CD4-positive, alpha-beta T cell treated with Interleukin-6 at 100 ng/mL for 8 hours (primary cell): ENCODE data around the gene NCAPD2.
A peak's percentile ranks its signal among the peaks of the same experiment; 100 is the strongest.

Source experiments
- DNase-seq: peaks from one replicate; pipeline ENCODE4 v3.0.0-alpha.2; 2020; ENCODE audit warnings: mixed read lengths, low spot score

NCAPD2 gene, protein sequence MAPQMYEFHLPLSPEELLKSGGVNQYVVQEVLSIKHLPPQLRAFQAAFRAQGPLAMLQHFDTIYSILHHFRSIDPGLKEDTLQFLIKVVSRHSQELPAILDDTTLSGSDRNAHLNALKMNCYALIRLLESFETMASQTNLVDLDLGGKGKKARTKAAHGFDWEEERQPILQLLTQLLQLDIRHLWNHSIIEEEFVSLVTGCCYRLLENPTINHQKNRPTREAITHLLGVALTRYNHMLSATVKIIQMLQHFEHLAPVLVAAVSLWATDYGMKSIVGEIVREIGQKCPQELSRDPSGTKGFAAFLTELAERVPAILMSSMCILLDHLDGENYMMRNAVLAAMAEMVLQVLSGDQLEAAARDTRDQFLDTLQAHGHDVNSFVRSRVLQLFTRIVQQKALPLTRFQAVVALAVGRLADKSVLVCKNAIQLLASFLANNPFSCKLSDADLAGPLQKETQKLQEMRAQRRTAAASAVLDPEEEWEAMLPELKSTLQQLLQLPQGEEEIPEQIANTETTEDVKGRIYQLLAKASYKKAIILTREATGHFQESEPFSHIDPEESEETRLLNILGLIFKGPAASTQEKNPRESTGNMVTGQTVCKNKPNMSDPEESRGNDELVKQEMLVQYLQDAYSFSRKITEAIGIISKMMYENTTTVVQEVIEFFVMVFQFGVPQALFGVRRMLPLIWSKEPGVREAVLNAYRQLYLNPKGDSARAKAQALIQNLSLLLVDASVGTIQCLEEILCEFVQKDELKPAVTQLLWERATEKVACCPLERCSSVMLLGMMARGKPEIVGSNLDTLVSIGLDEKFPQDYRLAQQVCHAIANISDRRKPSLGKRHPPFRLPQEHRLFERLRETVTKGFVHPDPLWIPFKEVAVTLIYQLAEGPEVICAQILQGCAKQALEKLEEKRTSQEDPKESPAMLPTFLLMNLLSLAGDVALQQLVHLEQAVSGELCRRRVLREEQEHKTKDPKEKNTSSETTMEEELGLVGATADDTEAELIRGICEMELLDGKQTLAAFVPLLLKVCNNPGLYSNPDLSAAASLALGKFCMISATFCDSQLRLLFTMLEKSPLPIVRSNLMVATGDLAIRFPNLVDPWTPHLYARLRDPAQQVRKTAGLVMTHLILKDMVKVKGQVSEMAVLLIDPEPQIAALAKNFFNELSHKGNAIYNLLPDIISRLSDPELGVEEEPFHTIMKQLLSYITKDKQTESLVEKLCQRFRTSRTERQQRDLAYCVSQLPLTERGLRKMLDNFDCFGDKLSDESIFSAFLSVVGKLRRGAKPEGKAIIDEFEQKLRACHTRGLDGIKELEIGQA (N-terminal part only)

DNA sequence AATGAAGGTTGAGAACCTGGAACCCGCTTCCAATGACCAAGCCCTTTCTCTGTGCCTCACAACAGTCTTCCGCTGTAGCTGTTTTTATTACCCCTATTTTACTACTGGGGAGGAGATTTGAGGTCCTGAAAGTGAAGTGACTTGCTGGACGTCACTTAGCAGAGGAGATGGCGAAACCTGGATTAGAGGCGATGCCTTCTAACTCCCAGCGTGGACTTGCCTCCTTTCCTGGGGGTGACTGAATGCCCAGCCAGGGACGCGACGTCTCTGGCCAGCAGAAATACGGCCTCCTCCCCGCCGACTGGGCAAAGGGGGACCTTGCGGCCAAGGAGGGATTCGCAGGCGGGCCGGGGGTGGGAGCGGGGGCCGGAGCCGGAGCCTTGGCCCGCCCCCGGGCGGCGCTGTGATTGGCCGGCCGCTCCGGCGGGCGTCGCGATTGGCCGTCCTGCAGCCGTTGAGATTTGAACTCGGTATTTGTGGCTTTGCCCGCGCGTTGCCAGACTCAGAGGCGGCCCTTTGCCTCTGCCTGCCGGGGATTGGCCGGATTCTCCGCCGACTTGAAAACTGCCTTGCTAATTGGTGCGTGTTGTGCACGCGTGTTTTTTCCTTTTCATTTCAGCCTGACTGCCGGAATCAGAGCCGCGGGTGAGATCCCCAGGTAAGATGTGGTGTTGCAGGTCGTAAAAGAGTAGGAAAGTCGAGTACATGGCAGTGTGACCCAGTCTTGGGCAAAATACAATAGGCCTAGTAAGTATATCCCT lies at the start of gene NCAPD2:
TSS of gene NCAPD2 (plus strand) at position 606 of the 761 bp plus-strand sequence. CDS start 997 bp downstream, outside the sequence.
- peak; percentile 95 for DNase-seq

DNA sequence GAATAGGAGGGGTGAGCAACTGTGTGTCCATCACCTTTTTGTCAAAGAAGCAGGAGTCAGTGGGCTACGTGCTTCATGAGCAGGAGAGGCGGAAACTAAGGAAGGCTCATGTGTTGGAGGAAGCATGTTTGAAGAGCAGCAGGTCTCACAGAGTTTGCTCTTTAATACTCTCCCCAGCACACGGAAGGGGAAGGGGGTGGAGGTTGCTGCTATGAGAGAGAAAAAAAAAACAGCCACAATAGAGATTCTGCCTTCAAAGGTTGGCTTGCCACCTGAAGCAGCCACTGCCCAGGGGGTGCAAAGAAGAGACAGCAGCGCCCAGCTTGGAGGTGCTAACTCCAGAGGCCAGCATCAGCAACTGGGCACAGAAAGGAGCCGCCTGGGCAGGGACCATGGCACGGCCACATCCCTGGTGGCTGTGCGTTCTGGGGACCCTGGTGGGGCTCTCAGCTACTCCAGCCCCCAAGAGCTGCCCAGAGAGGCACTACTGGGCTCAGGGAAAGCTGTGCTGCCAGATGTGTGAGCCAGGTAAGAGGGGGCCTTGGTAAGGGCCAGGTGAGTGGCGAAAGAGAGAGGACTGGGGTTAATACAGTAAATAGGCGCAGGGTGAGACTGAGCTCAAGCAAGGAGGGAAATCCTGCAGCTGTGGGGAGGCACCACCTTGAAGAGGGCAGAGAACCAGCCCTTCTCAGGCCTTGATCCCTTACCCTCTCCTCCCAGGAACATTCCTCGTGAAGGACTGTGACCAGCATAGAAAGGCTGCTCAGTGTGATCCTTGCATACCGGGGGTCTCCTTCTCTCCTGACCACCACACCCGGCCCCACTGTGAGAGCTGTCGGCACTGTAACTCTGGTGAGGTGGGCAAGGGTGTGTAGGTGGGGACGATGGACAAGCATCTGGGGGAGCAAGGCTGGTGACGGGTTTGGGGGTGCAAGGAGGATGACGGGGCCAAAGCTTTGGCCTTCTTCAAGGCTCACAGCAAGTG lies 48.9 kb upstream of the NCAPD2 start, which contains the start of gene CD27:
TSS of gene CD27 (plus strand) at position 252 of the 985 bp plus-strand sequence. CDS start at position 393, 141 bp downstream.
- peak; percentile 67 for DNase-seq

DNA sequence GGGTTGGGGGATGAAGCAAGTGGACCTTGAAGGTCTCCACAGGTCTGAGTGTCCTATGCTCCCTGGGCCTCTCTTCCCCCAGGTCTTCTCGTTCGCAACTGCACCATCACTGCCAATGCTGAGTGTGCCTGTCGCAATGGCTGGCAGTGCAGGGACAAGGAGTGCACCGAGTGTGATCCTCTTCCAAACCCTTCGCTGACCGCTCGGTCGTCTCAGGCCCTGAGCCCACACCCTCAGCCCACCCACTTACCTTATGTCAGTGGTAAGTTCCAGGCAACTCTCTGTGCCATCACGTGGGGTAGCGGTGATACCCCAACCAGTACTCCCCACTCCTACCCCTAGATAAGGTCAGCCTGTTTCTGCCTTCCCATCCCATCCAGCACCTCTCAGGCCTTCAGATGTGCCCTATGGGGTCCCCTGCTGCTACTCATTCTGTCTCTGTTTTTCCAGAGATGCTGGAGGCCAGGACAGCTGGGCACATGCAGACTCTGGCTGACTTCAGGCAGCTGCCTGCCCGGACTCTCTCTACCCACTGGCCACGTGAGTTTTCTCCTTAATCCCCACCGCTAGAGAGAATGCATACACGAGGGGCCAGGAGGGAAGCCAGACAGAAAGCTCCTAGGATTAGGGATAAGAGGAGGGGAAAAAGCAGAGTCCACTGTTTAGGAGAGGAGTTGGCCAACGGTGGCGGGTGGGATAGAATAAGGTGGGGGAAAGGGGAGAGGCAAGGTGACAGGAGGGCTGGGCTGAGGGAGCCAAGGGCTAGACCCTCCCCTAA lies 43.6 kb upstream of the NCAPD2 start:
- DNase-seq, result no peak

DNA sequence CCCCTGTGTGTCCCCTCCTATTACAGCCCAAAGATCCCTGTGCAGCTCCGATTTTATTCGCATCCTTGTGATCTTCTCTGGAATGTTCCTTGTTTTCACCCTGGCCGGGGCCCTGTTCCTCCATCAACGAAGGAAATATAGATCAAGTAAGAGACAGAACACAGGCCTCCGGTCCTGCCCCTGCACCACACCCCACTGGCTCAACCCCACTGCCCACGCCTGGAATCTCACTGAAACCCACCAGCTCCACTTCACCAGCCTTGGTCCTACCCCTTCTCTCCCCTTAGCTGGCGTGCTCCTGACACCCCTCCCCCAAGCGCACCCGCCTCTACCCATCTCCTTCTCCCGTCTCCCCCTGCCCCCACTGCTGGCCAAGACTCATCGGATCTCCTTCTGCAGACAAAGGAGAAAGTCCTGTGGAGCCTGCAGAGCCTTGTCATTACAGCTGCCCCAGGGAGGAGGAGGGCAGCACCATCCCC lies 43.0 kb upstream of the NCAPD2 start:
- DNase-seq, result no peak

DNA sequence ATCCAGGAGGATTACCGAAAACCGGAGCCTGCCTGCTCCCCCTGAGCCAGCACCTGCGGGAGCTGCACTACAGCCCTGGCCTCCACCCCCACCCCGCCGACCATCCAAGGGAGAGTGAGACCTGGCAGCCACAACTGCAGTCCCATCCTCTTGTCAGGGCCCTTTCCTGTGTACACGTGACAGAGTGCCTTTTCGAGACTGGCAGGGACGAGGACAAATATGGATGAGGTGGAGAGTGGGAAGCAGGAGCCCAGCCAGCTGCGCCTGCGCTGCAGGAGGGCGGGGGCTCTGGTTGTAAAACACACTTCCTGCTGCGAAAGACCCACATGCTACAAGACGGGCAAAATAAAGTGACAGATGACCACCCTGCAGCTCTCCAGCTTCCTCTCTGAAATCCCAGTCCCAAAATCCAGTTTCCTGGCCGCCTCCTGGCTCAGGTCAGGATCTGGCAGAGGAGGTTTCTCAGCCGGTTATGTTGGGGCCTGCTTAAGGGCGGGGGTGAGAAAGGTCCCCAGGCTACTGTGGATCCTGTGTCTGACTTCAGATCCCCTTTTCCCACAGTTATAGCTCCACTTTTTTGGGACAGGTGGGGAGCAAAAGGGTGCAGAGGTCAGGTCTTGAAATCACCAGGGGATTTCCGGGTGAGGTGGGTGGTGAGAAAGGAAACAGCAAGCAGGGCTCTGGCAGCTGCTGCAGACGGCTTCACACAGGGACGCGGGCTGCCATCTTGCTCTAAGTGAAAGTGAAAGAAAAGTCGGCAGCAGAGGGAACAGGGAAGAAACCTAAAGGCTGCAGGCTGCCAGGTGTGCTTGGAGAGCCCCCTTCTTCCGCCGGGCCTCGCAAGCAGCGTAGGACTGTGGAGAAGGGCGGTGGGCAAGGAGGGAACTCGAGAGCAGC lies 42.3 kb upstream of the NCAPD2 start, which contains the start of gene TAPBPL:
TSS of gene TAPBPL (plus strand) at position 695 of the 897 bp plus-strand sequence. CDS start 207 bp downstream, outside the sequence.
- peak; percentile 85 for DNase-seq

DNA sequence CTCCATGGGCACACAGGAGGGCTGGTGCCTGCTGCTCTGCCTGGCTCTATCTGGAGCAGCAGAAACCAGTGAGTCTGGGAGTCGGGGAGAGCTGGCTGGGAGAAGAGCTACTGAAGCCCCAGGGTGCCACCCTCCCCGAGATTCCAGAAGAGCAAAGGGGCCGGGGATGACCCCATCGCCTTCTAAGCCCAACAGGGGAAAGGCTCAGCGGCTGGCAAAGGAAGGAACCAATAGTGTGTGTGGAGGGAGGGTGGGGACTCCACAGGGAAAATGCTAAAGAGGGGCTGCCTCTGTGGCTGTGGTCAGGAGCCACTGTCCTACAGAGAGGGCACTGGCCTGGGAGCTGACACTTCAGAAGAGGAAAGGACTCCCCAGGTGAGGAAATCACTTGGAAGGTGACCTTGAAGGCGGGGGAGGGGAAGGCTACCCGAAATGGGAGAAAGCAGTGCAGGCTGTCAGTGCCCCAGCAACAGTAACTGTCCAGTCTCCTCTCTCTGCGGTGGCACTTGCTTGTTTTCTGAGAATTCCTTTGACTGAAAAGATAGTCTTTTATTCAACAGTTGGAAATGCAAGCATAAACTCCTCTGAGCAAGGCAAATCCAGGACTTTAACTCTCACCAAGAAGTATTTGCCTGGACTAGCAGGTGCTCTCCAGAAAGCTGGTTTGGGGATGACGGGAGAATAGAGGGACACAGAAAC lies 41.5 kb upstream of the NCAPD2 start:
- DNase-seq, result no peak

DNA sequence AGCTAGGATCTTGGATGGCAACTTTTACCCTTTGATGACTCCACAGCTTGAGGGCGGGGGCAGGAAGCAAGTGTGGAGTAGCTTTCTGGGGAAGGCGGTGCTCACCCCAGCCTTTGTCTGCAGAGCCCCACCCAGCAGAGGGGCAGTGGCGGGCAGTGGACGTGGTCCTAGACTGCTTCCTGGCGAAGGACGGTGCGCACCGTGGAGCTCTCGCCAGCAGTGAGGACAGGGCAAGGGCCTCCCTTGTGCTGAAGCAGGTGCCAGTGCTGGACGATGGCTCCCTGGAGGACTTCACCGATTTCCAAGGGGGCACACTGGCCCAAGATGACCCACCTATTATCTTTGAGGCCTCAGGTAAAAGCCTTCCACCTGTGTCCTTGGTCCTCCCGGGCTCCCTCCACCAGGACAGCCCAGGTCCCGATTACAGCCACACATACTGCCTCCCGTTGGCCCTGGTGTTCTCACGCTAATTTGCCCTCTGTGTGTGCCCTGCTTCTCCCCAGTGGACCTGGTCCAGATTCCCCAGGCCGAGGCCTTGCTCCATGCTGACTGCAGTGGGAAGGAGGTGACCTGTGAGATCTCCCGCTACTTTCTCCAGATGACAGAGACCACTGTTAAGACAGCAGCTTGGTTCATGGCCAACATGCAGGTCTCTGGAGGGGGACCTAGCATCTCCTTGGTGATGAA lies 40.8 kb upstream of the NCAPD2 start:
- no peak for DNase-seq

DNA sequence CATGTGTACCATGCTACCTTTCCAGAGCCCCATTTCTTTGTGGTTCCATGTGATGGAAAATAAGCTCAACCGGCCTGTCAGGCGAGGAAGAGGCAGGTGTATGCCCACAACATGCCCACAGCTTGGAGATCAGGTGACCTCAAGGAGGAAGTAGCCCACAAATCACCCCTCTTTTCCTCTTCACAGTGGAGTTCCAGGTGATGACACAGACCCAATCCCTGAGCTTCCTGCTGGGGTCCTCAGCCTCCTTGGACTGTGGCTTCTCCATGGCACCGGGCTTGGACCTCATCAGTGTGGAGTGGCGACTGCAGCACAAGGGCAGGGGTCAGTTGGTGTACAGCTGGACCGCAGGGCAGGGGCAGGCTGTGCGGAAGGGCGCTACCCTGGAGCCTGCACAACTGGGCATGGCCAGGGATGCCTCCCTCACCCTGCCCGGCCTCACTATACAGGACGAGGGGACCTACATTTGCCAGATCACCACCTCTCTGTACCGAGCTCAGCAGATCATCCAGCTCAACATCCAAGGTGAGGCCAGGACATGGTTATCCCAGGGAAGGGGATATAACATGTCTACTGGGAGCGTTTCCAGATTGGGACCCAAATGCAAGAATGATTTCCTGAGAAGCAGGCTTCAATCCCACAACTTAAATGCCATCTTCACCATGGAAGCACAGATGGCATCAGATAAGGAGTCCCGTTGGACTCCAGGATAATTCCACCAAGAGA lies 36.5 kb upstream of the NCAPD2 start:
- no peak for DNase-seq

DNA sequence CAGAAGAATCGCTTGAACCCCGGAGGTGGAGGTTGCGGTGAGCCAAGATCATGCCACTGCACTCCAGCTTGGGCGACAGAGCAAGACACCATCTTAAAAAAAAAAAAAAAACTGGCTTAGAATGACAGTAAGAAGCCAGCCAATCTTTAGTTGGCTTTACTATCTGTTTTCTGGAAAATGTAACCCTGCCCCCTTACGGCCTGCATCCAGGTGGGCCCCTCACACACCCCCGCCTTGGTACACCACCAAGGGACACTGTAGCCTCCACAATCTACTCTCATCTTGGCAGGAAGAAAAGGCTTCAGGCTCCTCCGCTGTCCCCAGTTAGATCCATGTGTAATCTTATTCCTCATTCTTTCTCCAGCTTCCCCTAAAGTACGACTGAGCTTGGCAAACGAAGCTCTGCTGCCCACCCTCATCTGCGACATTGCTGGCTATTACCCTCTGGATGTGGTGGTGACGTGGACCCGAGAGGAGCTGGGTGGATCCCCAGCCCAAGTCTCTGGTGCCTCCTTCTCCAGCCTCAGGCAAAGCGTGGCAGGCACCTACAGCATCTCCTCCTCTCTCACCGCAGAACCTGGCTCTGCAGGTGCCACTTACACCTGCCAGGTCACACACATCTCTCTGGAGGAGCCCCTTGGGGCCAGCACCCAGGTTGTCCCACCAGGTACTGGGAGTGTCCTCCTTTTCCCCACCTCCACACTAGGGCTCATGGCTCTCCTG lies 35.5 kb upstream of the NCAPD2 start:
- DNase-seq, result no peak

DNA sequence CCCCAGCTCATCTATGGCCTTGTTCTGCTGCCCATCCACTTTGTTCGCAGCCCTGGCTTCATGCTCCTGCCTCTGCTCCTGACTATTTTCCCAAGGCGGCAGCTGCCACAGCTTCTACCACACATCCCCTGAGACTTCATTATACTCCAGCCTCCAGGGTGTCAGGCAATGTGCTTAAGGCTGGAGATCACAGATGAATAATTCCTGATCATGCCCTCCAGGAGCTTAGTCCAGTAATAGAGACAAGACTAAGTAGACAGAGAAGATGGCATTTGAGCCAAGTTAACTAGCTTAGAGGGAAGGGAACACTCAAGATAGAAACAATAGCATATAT lies 34.9 kb upstream of the NCAPD2 start:
- DNase-seq, result no peak

DNA sequence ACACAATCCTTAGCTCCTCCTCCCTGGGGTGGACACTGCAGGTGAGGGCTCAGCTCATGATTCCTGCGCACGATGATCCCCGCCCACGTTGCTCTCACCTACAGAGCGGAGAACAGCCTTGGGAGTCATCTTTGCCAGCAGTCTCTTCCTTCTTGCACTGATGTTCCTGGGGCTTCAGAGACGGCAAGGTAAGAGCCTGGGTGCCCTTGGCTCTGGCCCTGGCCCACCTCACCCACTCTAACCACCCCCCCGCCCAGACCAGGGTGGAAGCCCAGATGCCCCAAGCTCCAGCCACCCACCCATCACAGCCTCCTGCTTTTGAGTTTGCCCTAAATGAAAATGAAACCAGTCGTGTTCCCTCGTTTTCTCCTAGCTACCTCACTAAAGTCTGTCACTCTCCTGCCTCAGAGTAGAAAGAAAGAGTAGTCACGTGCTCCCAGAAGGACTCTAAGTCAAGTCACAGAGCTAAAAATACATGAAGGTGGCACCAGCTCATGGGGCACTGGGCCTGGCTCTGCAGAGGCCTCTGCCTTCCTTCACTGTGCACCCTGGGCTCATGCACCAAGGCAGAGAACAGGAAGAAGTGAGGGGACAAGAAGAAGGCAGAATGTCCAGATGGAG lies 33.0 kb upstream of the NCAPD2 start:
- DNase-seq, result peak; percentile 54

DNA sequence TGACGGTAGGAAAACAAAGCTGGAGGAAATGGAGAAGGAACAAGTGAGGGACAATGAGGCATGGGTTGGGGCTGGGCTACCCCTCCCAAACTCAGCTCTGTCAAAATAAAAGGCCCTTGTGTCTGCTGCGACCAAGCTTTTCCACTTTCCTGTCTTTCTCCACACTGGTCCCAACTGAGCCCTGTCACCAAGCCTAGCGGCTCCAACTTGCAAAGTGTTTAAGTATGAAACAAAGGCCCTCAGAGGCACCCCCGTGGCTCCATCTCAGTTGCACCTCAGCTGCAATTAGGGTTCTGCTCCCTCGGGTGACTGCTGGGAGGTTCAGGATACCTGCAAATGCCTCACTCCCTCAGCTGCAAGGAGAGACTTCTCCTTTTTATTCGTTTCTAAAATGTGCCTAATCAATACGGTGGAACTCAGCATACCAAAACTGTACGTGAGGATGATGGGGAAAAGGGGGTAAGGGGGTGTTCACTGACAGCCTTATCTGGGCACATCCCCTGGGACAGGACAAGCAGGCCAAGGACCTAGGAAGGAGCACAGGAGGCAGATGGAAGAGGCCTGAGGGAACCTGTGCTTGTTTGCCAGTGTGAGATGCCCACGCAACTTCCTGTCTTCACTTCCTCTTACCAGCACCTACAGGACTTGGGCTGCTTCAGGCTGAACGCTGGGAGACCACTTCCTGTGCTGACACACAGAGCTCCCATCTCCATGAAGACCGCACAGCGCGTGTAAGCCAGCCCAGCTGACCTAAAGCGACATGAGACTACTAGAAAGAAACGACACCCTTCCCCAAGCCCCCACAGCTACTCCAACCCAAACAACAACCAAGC lies 32.3 kb upstream of the NCAPD2 start:
- peak; percentile 89 for DNase-seq

DNA sequence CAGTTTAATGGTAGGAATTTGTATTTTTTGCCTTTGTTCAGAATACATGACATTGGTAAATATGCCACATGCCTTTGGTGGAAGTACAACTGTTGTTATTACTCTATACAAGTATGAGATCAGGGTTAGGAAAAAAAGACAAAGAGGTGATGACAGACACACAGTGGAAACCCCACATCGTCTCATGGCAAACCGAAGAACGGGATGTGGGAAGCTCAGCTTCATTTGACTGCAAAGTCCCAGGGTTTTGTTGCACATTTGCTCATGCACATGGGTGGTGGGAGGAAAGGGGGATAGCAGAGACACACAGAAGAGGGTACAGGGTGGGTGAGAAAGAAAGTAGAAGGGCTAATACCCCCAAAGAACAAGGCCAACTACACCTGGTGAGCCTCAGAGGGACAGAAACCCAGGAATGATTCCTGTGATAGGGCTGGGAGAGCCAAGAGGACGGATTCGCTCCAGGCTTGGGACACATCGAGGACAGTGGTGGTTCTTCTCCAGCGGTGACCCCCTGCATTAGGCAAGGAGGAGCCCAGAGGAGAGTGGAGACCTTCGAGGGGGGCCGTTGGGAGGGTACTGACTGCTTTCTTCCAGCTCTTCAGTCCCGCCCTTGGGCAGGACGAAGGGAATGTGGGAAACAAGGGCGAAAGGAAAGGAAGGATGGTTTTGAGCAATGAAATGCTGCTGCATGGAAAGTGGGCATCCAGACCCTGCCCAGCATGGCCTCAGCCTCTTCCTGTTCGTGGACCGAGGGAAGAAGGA lies 31.5 kb upstream of the NCAPD2 start:
- no peak for DNase-seq
